Natural killer cell treated with Interleukin-12 subunit alpha and Interleukin-12 subunit beta and Interleukin-15 and Interleukin-18, amount 100 ng/mL, for 72 hours (primary cell): ENCODE data around the gene H2BW1. TPM values are rescaled to one million over a fixed set of nuclear protein-coding genes. Genes with fewer than 3 reads are reported as not detected.
"Not testable (repeated sequence)": the region's sequence is repeated elsewhere in the genome, so short reads cannot be mapped to it uniquely, and the experiment has no call there.

ENCODE experiments used
- ATAC-seq, 2 donors: fragments of 150-1000 bp; cut with Tn5 transposase in 1 of 2; sonication (Bioruptor Pico), chemical (Tn5 transposase) in 1 of 2; 2 replicates each; pipeline ENCODE4 v1.10.0; 2021
- DNase-seq: peaks from one replicate; pipeline ENCODE4 v3.0.0; 2022; ENCODE audit warnings: low spot score
- H3K27ac Mint-ChIP-seq, 2 donors: 1 replicate in 1 of 2; 2 replicates in 1 of 2; pipeline ENCODE4 v1.8.0; 2022; ENCODE audit warnings: mixed read lengths in 2 of 2, mild to moderate bottlenecking in 1 of 2, moderate library complexity in 1 of 2
- H3K27me3 Mint-ChIP-seq, 2 donors: 1 replicate in 1 of 2; 2 replicates in 1 of 2; pipeline ENCODE4 v1.8.0; 2022; ENCODE audit warnings: mixed read lengths in 2 of 2
- H3K36me3 Mint-ChIP-seq: one replicate; pipeline ENCODE4 v1.8.0; 2022; ENCODE audit warnings: mixed read lengths
- H3K4me1 Mint-ChIP-seq, 2 donors: 1 replicate in 1 of 2; 2 replicates in 1 of 2; pipeline ENCODE4 v1.8.0; 2022; ENCODE audit warnings: low read depth in 2 of 2, mixed read lengths in 2 of 2, mild to moderate bottlenecking in 1 of 2
- H3K4me3 Mint-ChIP-seq: one replicate; pipeline ENCODE4 v1.8.0; 2022; ENCODE audit warnings: mixed read lengths
- H3K9me3 Mint-ChIP-seq: 2 replicates; pipeline ENCODE4 v1.8.0; 2022; ENCODE audit warnings: mixed read lengths
- total RNA-seq, 2 donors: library from RNA; stranded (reverse); gene quantifications; one replicate each; pipeline ENCODE4 v1.2.3, GENCODE V29; 2022

Gene H2BW1
- not detected for total RNA-seq

- no peak for ATAC-seq
These were observed at the start of gene H2BW1 for GRCh38 chrX:104013606-104014005. Gene H2BW1, minus strand, starts transcription at chrX:104013708. Its CDS starts 132 bp downstream, at chrX:104013576.

GRCh38 chrX:104062636-104063035 lies 49.1 kb upstream of the H2BW1 start:
- not testable (repeated sequence) for DNase-seq, H3K36me3 Mint-ChIP-seq, H3K27ac Mint-ChIP-seq, H3K4me3 Mint-ChIP-seq, H3K27me3 Mint-ChIP-seq, ATAC-seq, H3K4me1 Mint-ChIP-seq, H3K9me3 Mint-ChIP-seq

More at GRCh38 chrX:104013606-104014005, at the start of gene H2BW1:
- H3K27ac Mint-ChIP-seq, result no peak within 1 kb of the TSS
- H3K9me3 Mint-ChIP-seq, result no peaks in the 10 kb centered on the region
- DNase-seq, result no peak
- no peaks in the 10 kb centered on the region for H3K4me1 Mint-ChIP-seq
- H3K4me3 Mint-ChIP-seq, result no peak within 1 kb of the TSS
- H3K36me3 Mint-ChIP-seq, result no peaks in the 10 kb centered on the region
- peaks cover 12 to 20% of the 10 kb centered on the region in 2 donors for H3K27me3 Mint-ChIP-seq

- H3K4me1 Mint-ChIP-seq, DNase-seq, H3K36me3 Mint-ChIP-seq, H3K27ac Mint-ChIP-seq, H3K9me3 Mint-ChIP-seq, ATAC-seq, H3K27me3 Mint-ChIP-seq, H3K4me3 Mint-ChIP-seq: not testable (repeated sequence)
These were observed 41.4 kb upstream of the H2BW1 start for GRCh38 chrX:104054956-104055355.

- ATAC-seq (no peak), DNase-seq (no peak)
- Mint-ChIP-seq H3K4me3 (no peak overlapping the region), H3K9me3 (no peaks in the 10 kb centered on the region), H3K27me3 (peaks cover 6 to 29% of the 10 kb centered on the region in 2 donors), H3K4me1 (no peaks in the 10 kb centered on the region), H3K27ac (no peak overlapping the region), H3K36me3 (no peaks in the 10 kb centered on the region)
These were observed 33.7 kb upstream of the H2BW1 start for GRCh38 chrX:104047171-104047570.

GRCh38 chrX:104045642-104046041 lies 32.1 kb upstream of the H2BW1 start:
- no peak overlapping the region for H3K27ac Mint-ChIP-seq
- ATAC-seq, result no peak

GRCh38 chrX:104041003-104041402 lies 27.5 kb upstream of the H2BW1 start:
- no peaks in the 10 kb centered on the region for H3K36me3 Mint-ChIP-seq
- DNase-seq (no peak), ATAC-seq (no peak)
- H3K27me3 Mint-ChIP-seq, result peaks cover 7 to 33% of the 10 kb centered on the region in 2 donors
- no peak overlapping the region for H3K27ac Mint-ChIP-seq
- H3K9me3 Mint-ChIP-seq, result no peaks in the 10 kb centered on the region
- H3K4me1 Mint-ChIP-seq, result no peaks in the 10 kb centered on the region
- no peak overlapping the region for H3K4me3 Mint-ChIP-seq

More at GRCh38 chrX:104045642-104046041, 32.1 kb upstream of the H2BW1 start:
- H3K4me1 Mint-ChIP-seq, result no peaks in the 10 kb centered on the region
- peaks cover 7 to 31% of the 10 kb centered on the region in 2 donors for H3K27me3 Mint-ChIP-seq
- H3K36me3 Mint-ChIP-seq, result no peaks in the 10 kb centered on the region
- no peak overlapping the region for H3K4me3 Mint-ChIP-seq
- DNase-seq, result no peak
- no peaks in the 10 kb centered on the region for H3K9me3 Mint-ChIP-seq

- H3K27me3 Mint-ChIP-seq, result peaks cover 16 to 34% of the 10 kb centered on the region in 2 donors
- no peaks in the 10 kb centered on the region for H3K36me3 Mint-ChIP-seq
These were observed 26.4 kb upstream of the H2BW1 start, which contains the start of gene H2BW2 for GRCh38 chrX:104039689-104040505. Gene H2BW2, plus strand, starts transcription at chrX:104039956. Its CDS starts 39 bp downstream, at chrX:104039995.

GRCh38 chrX:104018126-104018525 lies 4.6 kb upstream of the H2BW1 start:
- no peaks in the 10 kb centered on the region for H3K4me1 Mint-ChIP-seq
- no peaks in the 10 kb centered on the region for H3K36me3 Mint-ChIP-seq
- DNase-seq (no peak), ATAC-seq (no peak)
- peaks cover 12 to 21% of the 10 kb centered on the region in 2 donors for H3K27me3 Mint-ChIP-seq
- no peak overlapping the region for H3K4me3 Mint-ChIP-seq
- H3K9me3 Mint-ChIP-seq, result no peaks in the 10 kb centered on the region
- no peak overlapping the region for H3K27ac Mint-ChIP-seq

More at GRCh38 chrX:104039689-104040505, 26.4 kb upstream of the H2BW1 start, which contains the start of gene H2BW2:
- H3K4me1 Mint-ChIP-seq, result no peaks in the 10 kb centered on the region
- peaks cover 2% of the 10 kb centered on the region for H3K9me3 Mint-ChIP-seq
- ATAC-seq (no peak), DNase-seq (no peak)
- H3K27ac Mint-ChIP-seq, result no peak within 1 kb of the TSS
- no peak within 1 kb of the TSS for H3K4me3 Mint-ChIP-seq

- H3K27ac Mint-ChIP-seq, H3K9me3 Mint-ChIP-seq, ATAC-seq, H3K36me3 Mint-ChIP-seq, H3K4me3 Mint-ChIP-seq, H3K4me1 Mint-ChIP-seq, DNase-seq: not testable (repeated sequence)
- peaks cover 12 to 25% of the 10 kb centered on the region in 2 donors for H3K27me3 Mint-ChIP-seq
These were observed 2.1 kb upstream of the H2BW1 start for GRCh38 chrX:104015576-104015975.

GRCh38 chrX:104013158-104013557 lies 350 bp downstream of the H2BW1 start:
- DNase-seq (no peak), ATAC-seq (no peak)
- no peak overlapping the region for H3K27ac Mint-ChIP-seq
- H3K4me1 Mint-ChIP-seq, result no peaks in the 10 kb centered on the region
- peaks cover 12 to 17% of the 10 kb centered on the region in 2 donors for H3K27me3 Mint-ChIP-seq
- no peak overlapping the region for H3K4me3 Mint-ChIP-seq
- no peaks in the 10 kb centered on the region for H3K9me3 Mint-ChIP-seq
- no peaks in the 10 kb centered on the region for H3K36me3 Mint-ChIP-seq

GRCh38 chrX:104008831-104009230 lies 4.7 kb downstream of the H2BW1 start:
- DNase-seq (no peak), ATAC-seq (no peak)
- H3K27me3 Mint-ChIP-seq, result peaks cover 12 to 16% of the 10 kb centered on the region in 2 donors
- H3K9me3 Mint-ChIP-seq, result no peaks in the 10 kb centered on the region
- no peaks in the 10 kb centered on the region for H3K36me3 Mint-ChIP-seq
- no peaks in the 10 kb centered on the region for H3K4me1 Mint-ChIP-seq
- no peak overlapping the region for H3K27ac Mint-ChIP-seq
- no peak overlapping the region for H3K4me3 Mint-ChIP-seq

- H3K4me1 Mint-ChIP-seq, result no peaks in the 10 kb centered on the region
- H3K9me3 Mint-ChIP-seq, result no peaks in the 10 kb centered on the region
- no peak overlapping the region for H3K4me3 Mint-ChIP-seq
- H3K27ac Mint-ChIP-seq, result no peak overlapping the region
- H3K27me3 Mint-ChIP-seq, result peaks cover 7 to 36% of the 10 kb centered on the region in 2 donors
- DNase-seq (no peak), ATAC-seq (no peak)
- H3K36me3 Mint-ChIP-seq, result no peaks in the 10 kb centered on the region
These were observed 14.3 kb downstream of the H2BW1 start for GRCh38 chrX:103999234-103999633.

GRCh38 chrX:103983508-103983907 lies 30.0 kb downstream of the H2BW1 start:
- H3K9me3 Mint-ChIP-seq, H3K4me1 Mint-ChIP-seq, H3K4me3 Mint-ChIP-seq, H3K36me3 Mint-ChIP-seq, ATAC-seq, H3K27me3 Mint-ChIP-seq, H3K27ac Mint-ChIP-seq, DNase-seq: not testable (repeated sequence)

GRCh38 chrX:103962411-103963278 lies 50.9 kb downstream of the H2BW1 start, which contains the start of gene TMSB15B:
Gene TMSB15B, plus strand, starts transcription at chrX:103962627.
- H3K4me1 Mint-ChIP-seq, DNase-seq, H3K9me3 Mint-ChIP-seq, H3K4me3 Mint-ChIP-seq, H3K27me3 Mint-ChIP-seq, H3K36me3 Mint-ChIP-seq, H3K27ac Mint-ChIP-seq: not testable (repeated sequence)
- ATAC-seq, result peak; percentile 90 to 97
